CD1c-positive myeloid dendritic cell (primary cell): ENCODE results near the gene CREB3L1.
A peak's percentile ranks its signal among the peaks of the same experiment; 100 is the strongest.

Experiments used
- DNase-seq: peaks from one replicate; pipeline ENCODE4 v3.0.0-alpha.2; 2016; ENCODE audit errors: extremely low spot score

CREB3L1 gene

GRCh38 chr11:46322759-46323158, 45.3 kb downstream of the CREB3L1 start:
- no peak for DNase-seq

GRCh38 chr11:46326813-46327416, 49.5 kb downstream of the CREB3L1 start:
- no peak for DNase-seq

GRCh38 chr11:46327829-46328228, 50.4 kb downstream of the CREB3L1 start:
- no peak for DNase-seq

GRCh38 chr11:46330154-46330553, 52.7 kb downstream of the CREB3L1 start:
- no peak for DNase-seq

- peak; percentile 50 for DNase-seq
Measured at GRCh38 chr11:46330563-46331281, 53.3 kb downstream of the CREB3L1 start.

- no peak for DNase-seq
Measured at GRCh38 chr11:46331282-46331984, 54.0 kb downstream of the CREB3L1 start.

GRCh38 chr11:46332093-46332567, 54.7 kb downstream of the CREB3L1 start:
- DNase-seq: no peak

- DNase-seq: no peak
Measured at GRCh38 chr11:46332568-46333393, 55.3 kb downstream of the CREB3L1 start.

GRCh38 chr11:46333394-46333947, 56.0 kb downstream of the CREB3L1 start:
- no peak for DNase-seq

- no peak for DNase-seq
Measured at GRCh38 chr11:46334211-46334610, 56.7 kb downstream of the CREB3L1 start.

- no peak for DNase-seq
Measured at GRCh38 chr11:46335271-46335670, 57.8 kb downstream of the CREB3L1 start.

GRCh38 chr11:46335890-46336562, 58.6 kb downstream of the CREB3L1 start:
- peak; percentile 47 for DNase-seq

GRCh38 chr11:46336563-46337180, 59.2 kb downstream of the CREB3L1 start:
- DNase-seq: peak; percentile 89

GRCh38 chr11:46337626-46338345, 60.3 kb downstream of the CREB3L1 start:
- no peak for DNase-seq

GRCh38 chr11:46338636-46338987, 61.1 kb downstream of the CREB3L1 start:
- DNase-seq: no peak

GRCh38 chr11:46338988-46339666, 61.7 kb downstream of the CREB3L1 start:
- no peak for DNase-seq

- DNase-seq: peak; percentile 56
Measured at GRCh38 chr11:46339816-46340215, 62.4 kb downstream of the CREB3L1 start.

GRCh38 chr11:46341454-46341853, 64.0 kb downstream of the CREB3L1 start:
- no peak for DNase-seq

- peak; percentile 40 for DNase-seq
Measured at GRCh38 chr11:46342239-46342638, 64.8 kb downstream of the CREB3L1 start.
